GM12878 (cell line): ENCODE results near the gene C14orf93. TPM values are rescaled to one million over a fixed set of nuclear protein-coding genes. Genes with fewer than 3 reads are reported as not detected.

Source experiments
- ATAC-seq: fragments of 200-7000 bp; cut with Tn5 transposase; 3 replicates; pipeline ENCODE4 v1.9.1; 2020; ENCODE audit warnings: mild to moderate bottlenecking, moderate library complexity
- BruUV-seq: library from RNA; stranded (reverse); fragments of 400-500 nt; replicated peaks from 2 replicates; lab custom pipeline; 2021; lab: Mats Ljungman, UMichigan
- CTCF ChIA-PET: fragments of 300-600 bp; sonication (Branson Sonifier 250); formaldehyde crosslinking; extraction: SDS; loops from one replicate; lab custom pipeline; 2021; ENCODE audit warnings: inconsistent platforms; lab: Yijun Ruan, JAX
- POLR2A ChIA-PET: fragments of 350-600 bp; formaldehyde crosslinking; extraction: SDS; loops from one replicate; lab custom pipeline; 2021; ENCODE audit warnings: inconsistent platforms; lab: Charles Lee
- RAD21 ChIA-PET: fragments of 300-600 bp; sonication (Branson Sonifier 250); formaldehyde crosslinking; loops from one replicate; lab custom pipeline; 2023; ENCODE audit warnings: antibody characterized with exemption; ENCODE audit not compliant: unreplicated experiment; lab: Charles Lee
- SMC1A ChIA-PET: fragments of 300-600 bp; sonication (Branson Sonifier 250); formaldehyde crosslinking; loops from one replicate; lab custom pipeline; 2023; ENCODE audit not compliant: unreplicated experiment, uncharacterized antibody; lab: Charles Lee
- DNase-seq: peaks from one replicate; pipeline ENCODE4 v3.0.0-alpha.2; 2011; ENCODE audit warnings: low read depth, low spot score
- FAIRE-seq: peaks from 3 replicates; lab custom pipeline; 2011; peaks lifted over from hg19 to GRCh38; lab: Jason Lieb, UNC
- H2AFZ ChIP-seq: 2 replicates; pipeline ENCODE4 v1.6.0; 2011; ENCODE audit warnings: low read depth, low read length, control low read depth; ENCODE audit not compliant: control insufficient read depth
- H3K27ac ChIP-seq: 2 replicates; pipeline ENCODE4 v1.5.1; 2011; ENCODE audit warnings: control low read depth; ENCODE audit not compliant: control insufficient read depth, insufficient read depth
- H3K27me3 ChIP-seq, 2 experiments: replicated peaks in 1 of 2; 2 replicates each; pipeline versions ENCODE4 v1.6.0 to v1.6.1; 2011; ENCODE audit warnings: low read length in 1 of 2; ENCODE audit not compliant: control insufficient read depth in 2 of 2, insufficient read depth in 2 of 2
- H3K36me3 ChIP-seq, 2 experiments: 2 replicates each; pipeline ENCODE4 v1.5.1; 2011; ENCODE audit warnings: low read length in 1 of 2; ENCODE audit not compliant: control insufficient read depth in 2 of 2, insufficient read depth in 2 of 2
- H3K4me1 ChIP-seq: 2 replicates; pipeline ENCODE4 v1.6.1; 2011; ENCODE audit warnings: mild to moderate bottlenecking, low read length, moderate library complexity, mixed read lengths; ENCODE audit not compliant: control insufficient read depth, insufficient read depth
- H3K4me2 ChIP-seq: 2 replicates; pipeline ENCODE4 v1.6.0; 2011; ENCODE audit warnings: control low read depth; ENCODE audit not compliant: control insufficient read depth, insufficient read depth
- H3K4me3 ChIP-seq: fragments of 200-600 bp; sonication (generic); 2 replicates; pipeline ENCODE4 v1.5.1; 2016
- H3K79me2 ChIP-seq: 2 replicates; pipeline ENCODE4 v1.6.0; 2011; ENCODE audit warnings: low read length; ENCODE audit not compliant: control insufficient read depth, insufficient read depth
- H3K9ac ChIP-seq: 2 replicates; pipeline ENCODE4 v1.8.0; 2011; ENCODE audit warnings: low read length, control low read depth, mixed read lengths; ENCODE audit not compliant: control insufficient read depth, insufficient read depth
- H3K9me3 ChIP-seq: replicated peaks from 3 replicates; pipeline ENCODE4 v1.5.1; 2011; ENCODE audit warnings: mild to moderate bottlenecking, low read length; ENCODE audit not compliant: control insufficient read depth, insufficient read depth
- H4K20me1 ChIP-seq: 2 replicates; pipeline ENCODE4 v1.6.0; 2011; ENCODE audit not compliant: control insufficient read depth, insufficient read depth
- ASH2L ChIP-seq: fragments of 300-600, 200-600 bp; sonication (generic); IDR thresholded peaks from 2 replicates; pipeline ENCODE4 v1.6.1; 2017; ENCODE audit warnings: low read depth, mild to moderate bottlenecking, borderline replicate concordance
- E4F1 ChIP-seq: fragments of 450-650 bp; IDR thresholded peaks from 2 replicates; pipeline ENCODE4 v1.6.1; 2018; ENCODE audit warnings: borderline replicate concordance, mild to moderate bottlenecking; ENCODE audit not compliant: partially characterized antibody
- in situ Hi-C: fragments of 300-500 bp; cut with MboI; formaldehyde crosslinking; loops from 9 replicates; pipeline ENCODE4 v1.14.3; 2018; ENCODE audit warnings: mixed read lengths
- intact Hi-C: fragments of 100-400 bp; cut with micrococcal nuclease; formaldehyde crosslinking; loops from one replicate; pipeline ENCODE4 v1.14.2; 2022; ENCODE audit not compliant: unreplicated experiment
- polyA plus RNA-seq, 11 experiments: library from polyadenylated mRNA; depleted of rRNA in 4 of 11; unstranded in 6 of 11; stranded (reverse) in 5 of 11; fragments of >200 nt; fragmentation: Nextera tagmentation in 4 of 11; fragmentation: Illumina TruSeq in 1 of 11; extraction: Ambion mirVana in 4 of 11; extraction: Trizol in 1 of 11; gene quantifications; 1 replicate in 1 of 11; 2 replicates in 10 of 11; pipeline versions ENCODE4 v1.2.1 to v1.2.3, GENCODE V29; 2011 to 2016; ENCODE audit warnings: inconsistent platforms in 2 of 11, missing spikeins in 2 of 11, low read depth in 1 of 11
- total RNA-seq, 4 experiments: library from RNA; depleted of rRNA in 3 of 4; stranded (reverse); fragments of >200 nt in 3 of 4; fragmentation: Illumina TruSeq in 1 of 4; extraction: Trizol in 1 of 4; gene quantifications; 2 replicates each; pipeline versions ENCODE4 v1.2.1 to v1.2.3, GENCODE V29; 2013 to 2021

C14orf93 gene
- total and polyA plus RNA-seq, 10 of the 15 experiments (the other 5 are each of a cell fraction or from before 2014, with no cell fraction given), result 1.8 to 13.9 (median 10.2) TPM

GRCh38 chr14:22977434-22977683, 32.6 kb downstream of the C14orf93 start:
- FAIRE-seq (no peak), ATAC-seq (no peak), DNase-seq (no peak)
- Histone ChIP-seq H3K4me1 (no peaks in the 10 kb centered on the region; the same call in 1 of the 2 replicates), H3K4me3 (no peak overlapping the region), H3K27me3 (peaks cover 1 to 13% of the 10 kb centered on the region in 2 experiments), H3K9me3 (no peaks in the 10 kb centered on the region), H3K9ac (no peak overlapping the region), H2AFZ (no peak overlapping the region), H4K20me1 (no peaks in the 10 kb centered on the region), H3K27ac (no peak overlapping the region), H3K36me3 (no peaks in the 10 kb centered on the region), H3K79me2 (no peaks in the 10 kb centered on the region), H3K4me2 (no peak overlapping the region)
- TF ChIP-seq E4F1 (peak; percentile 46), ASH2L (no peak)
- RAD21 ChIA-PET, result interaction anchor here (0.8 to 8.8 kb wide), 11 partner anchors 9 to 211 kb away, joined by 3 to 110 read pairs (median 5); partner anchors contain the start of genes CDH24, HAUS4, OXA1L and PRMT5
- SMC1A ChIA-PET, result interaction anchor here (1.0 to 4.2 kb wide), 9 partner anchors 9 to 117 kb away, joined by 3 to 34 read pairs (median 4); partner anchors contain the start of genes CDH24 and HAUS4
- intact Hi-C loops (no loop called here), in situ Hi-C loops (no loop called here)
- POLR2A ChIA-PET, result interaction anchor here (0.7 to 1.5 kb wide), 7 partner anchors 9 to 106 kb away, joined by 3 to 7 read pairs (median 3); partner anchors contain the start of gene HAUS4
- CTCF ChIA-PET, result interaction anchor here (0.9 to 13.2 kb wide), 17 partner anchors 8 to 407 kb away, joined by 3 to 370 read pairs (median 8); partner anchors contain the start of genes ACIN1, AJUBA, CDH24 and HAUS4
- BruUV-seq, result no TSS peak
